Glutamatergic neuron (in vitro differentiated cells): ENCODE measurements around the gene EPN2. TPM values are rescaled to one million over a fixed set of nuclear protein-coding genes. Genes with fewer than 3 reads are reported as not detected.

ENCODE experiments used
- DNase-seq: peaks from one replicate; pipeline ENCODE4 v3.0.0; 2022
- H3K27ac Mint-ChIP-seq: one replicate; pipeline ENCODE4 v1.8.0; 2020; ENCODE audit warnings: mild to moderate bottlenecking, mixed read lengths, inconsistent platforms; ENCODE audit not compliant: unreplicated experiment
- H3K27me3 Mint-ChIP-seq: one replicate; pipeline ENCODE4 v1.8.0; 2020; ENCODE audit warnings: mild to moderate bottlenecking, moderate library complexity, mixed read lengths, inconsistent platforms; ENCODE audit not compliant: unreplicated experiment
- H3K36me3 Mint-ChIP-seq: one replicate; pipeline ENCODE4 v1.8.0; 2020; ENCODE audit warnings: mild to moderate bottlenecking, mixed read lengths, inconsistent platforms; ENCODE audit not compliant: unreplicated experiment
- H3K4me1 Mint-ChIP-seq: one replicate; pipeline ENCODE4 v1.8.0; 2020; ENCODE audit warnings: mild to moderate bottlenecking, low read depth, mixed read lengths, inconsistent platforms; ENCODE audit not compliant: unreplicated experiment
- H3K4me3 Mint-ChIP-seq: one replicate; pipeline ENCODE4 v1.8.0; 2020; ENCODE audit warnings: mild to moderate bottlenecking, mixed read lengths, inconsistent platforms; ENCODE audit not compliant: unreplicated experiment
- H3K9me3 Mint-ChIP-seq: one replicate; pipeline ENCODE4 v1.8.0; 2020; ENCODE audit warnings: mild to moderate bottlenecking, moderate library complexity, mixed read lengths, inconsistent platforms; ENCODE audit not compliant: unreplicated experiment
- microRNA-seq: library from miRNA; unstranded; fragments of <30 nt; microRNA quantifications from one replicate; pipeline ENCODE4, GENCODE V29; 2020; ENCODE audit not compliant: unreplicated experiment
- total RNA-seq: library from RNA; stranded (reverse); fragmentation: NEBNext Ultra II Directional; extraction: Animal tissue kit (Norgen Biotek cat#: 25700); gene quantifications from one replicate; pipeline ENCODE4 v1.2.1, GENCODE V29; 2021; ENCODE audit not compliant: unreplicated experiment
- TF ChIP-seq, protein P1 (sequence below): fragments of 200-600 bp; sonication (generic); IDR thresholded peaks from one replicate; pipeline ENCODE4 v1.5.0; 2021; ENCODE audit not compliant: partially characterized antibody, unreplicated experiment

The EPN2 gene
- total RNA-seq, 1 donor from 2014 or later, result 45.2 TPM

DNA sequence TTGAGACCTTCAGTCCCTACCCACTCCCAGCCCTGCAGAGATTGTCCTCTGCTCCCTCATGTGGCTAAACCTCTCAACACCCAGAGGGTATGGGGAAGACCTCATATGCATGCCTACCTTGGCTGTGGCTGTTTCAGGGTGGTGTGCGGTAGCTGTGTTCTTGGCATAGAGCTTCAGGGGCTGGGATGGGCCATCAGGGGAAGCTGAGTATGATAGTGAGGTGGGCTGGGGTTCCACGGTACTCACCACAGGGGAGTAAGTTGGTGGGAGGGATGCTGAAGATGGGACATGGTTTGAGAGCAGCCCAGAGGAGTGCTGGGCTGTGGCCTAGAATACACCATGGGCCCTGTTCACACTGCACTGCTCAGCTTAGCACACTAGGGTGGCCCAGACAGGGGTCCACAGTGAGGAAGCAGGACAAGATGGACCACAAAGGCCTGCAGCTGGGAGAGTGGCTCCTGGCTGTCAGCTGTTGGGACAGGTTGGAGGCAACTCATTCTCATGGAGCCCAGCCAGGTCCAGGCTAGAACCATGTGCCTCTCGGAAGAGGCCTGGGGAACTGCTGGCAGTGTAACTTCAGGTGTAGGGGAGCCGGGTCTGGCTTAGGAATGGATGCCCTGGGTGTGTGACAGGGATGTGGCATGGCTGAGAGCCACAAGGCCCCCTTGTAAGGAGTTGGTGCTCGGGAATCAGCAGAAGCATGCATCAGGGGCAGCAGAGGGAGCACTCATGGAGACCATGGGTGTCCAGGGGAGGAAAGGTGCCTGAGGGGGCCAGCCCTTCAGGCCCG, 146.7 kb downstream of the EPN2 start:
- DNase-seq, result no peak
- Mint-ChIP-seq H3K4me1 (peaks cover 31% of the 10 kb centered on the region), H3K27ac (peak overlapping the region; percentile 88), H3K27me3 (peaks cover 24% of the 10 kb centered on the region), H3K36me3 (no peaks in the 10 kb centered on the region), H3K4me3 (peak overlapping the region; percentile 57), H3K9me3 (peaks cover 18% of the 10 kb centered on the region)
- TF ChIP-seq, protein P1, sequence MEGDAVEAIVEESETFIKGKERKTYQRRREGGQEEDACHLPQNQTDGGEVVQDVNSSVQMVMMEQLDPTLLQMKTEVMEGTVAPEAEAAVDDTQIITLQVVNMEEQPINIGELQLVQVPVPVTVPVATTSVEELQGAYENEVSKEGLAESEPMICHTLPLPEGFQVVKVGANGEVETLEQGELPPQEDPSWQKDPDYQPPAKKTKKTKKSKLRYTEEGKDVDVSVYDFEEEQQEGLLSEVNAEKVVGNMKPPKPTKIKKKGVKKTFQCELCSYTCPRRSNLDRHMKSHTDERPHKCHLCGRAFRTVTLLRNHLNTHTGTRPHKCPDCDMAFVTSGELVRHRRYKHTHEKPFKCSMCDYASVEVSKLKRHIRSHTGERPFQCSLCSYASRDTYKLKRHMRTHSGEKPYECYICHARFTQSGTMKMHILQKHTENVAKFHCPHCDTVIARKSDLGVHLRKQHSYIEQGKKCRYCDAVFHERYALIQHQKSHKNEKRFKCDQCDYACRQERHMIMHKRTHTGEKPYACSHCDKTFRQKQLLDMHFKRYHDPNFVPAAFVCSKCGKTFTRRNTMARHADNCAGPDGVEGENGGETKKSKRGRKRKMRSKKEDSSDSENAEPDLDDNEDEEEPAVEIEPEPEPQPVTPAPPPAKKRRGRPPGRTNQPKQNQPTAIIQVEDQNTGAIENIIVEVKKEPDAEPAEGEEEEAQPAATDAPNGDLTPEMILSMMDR, result no peak

DNA sequence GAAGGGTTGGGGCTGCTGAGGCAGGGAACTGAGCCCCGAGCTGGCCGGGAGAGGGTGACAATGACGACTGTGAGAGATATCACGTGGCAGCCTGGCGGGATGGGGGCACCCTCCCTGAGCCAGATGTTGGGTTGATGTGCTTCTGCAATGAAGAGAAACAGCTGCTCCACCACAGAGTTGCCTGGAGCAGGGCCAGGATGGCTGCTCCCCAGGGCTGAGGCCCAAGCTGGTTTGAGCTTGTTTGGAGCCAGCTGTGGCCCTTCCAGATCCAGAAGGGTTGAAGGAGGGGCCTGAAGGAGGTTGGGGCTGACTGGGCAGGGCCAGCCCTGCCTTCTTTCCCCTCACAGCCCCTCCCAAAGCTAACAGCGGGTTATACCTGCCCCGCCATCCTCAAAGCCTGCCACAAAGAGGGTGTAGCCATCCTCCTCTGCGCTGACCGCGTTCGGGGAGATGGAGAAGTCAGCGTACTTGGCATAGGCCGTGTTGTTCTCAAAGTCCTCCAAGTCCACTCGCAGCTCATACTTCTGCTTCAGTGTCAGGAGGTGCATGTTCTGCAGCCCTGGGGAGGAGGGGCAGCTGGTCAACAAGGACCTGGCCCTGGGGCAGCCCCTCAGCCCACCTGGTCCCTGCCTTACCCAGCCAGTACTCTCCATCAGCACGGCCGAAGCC, 147.7 kb downstream of the EPN2 start:
- peaks cover 16% of the 10 kb centered on the region for H3K9me3 Mint-ChIP-seq
- no peaks in the 10 kb centered on the region for H3K36me3 Mint-ChIP-seq
- DNase-seq, result no peak
- H3K27ac Mint-ChIP-seq, result peak overlapping the region; percentile 88
- peaks cover 24% of the 10 kb centered on the region for H3K4me1 Mint-ChIP-seq
- TF ChIP-seq, protein P1, result no peak
- H3K27me3 Mint-ChIP-seq, result peaks cover 16% of the 10 kb centered on the region
- no peak overlapping the region for H3K4me3 Mint-ChIP-seq

DNA sequence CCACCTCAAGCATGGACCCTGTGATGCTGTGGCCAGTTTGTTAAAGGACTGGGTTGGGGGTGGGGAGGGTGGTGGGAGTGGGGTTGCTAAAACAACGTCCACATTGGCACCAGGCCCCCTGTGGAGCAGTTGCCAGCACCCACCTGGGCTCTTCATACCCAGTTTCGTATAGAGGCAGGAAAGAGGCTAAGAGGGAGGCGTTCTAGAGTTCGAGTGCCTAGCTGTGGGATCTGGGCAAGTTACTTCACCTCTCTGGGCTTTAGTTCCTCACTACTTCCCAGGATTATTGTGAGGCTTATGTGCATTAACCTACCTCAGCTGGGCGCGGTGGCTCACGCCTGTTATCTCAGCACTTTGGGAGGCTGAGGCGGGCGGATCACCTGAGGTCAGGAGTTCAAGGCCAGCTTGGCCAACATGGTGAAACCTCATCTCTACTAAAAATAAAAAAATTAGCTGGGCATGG, 148.4 kb downstream of the EPN2 start:
- TF ChIP-seq, protein P1, result no peak
- Mint-ChIP-seq H3K9me3 (peaks cover 14% of the 10 kb centered on the region), H3K4me3 (peak overlapping the region; percentile 73), H3K36me3 (no peaks in the 10 kb centered on the region), H3K4me1 (peaks cover 23% of the 10 kb centered on the region), H3K27ac (peak overlapping the region; percentile 73), H3K27me3 (peaks cover 15% of the 10 kb centered on the region)
- no peak for DNase-seq

Small RNA genes lying within 50 kb of the gene (microRNA-seq; reads per million reads assigned to microRNA genes)
- 3,838 reads per million, percentile 95 among the genes with 10 or more reads in this experiment for gene MIR1180

Other genes starting within 250 kb of the EPN2 start
- 2.0 TPM for gene FAM83G, start 232.6 kb upstream of the EPN2 start, total RNA-seq
- 0.64 TPM for gene GRAP, start 190.4 kb upstream of the EPN2 start, total RNA-seq
- gene GRAPL, start 109.8 kb upstream of the EPN2 start, total RNA-seq, result not detected
- 7.8 TPM for gene B9D1, start 125.4 kb downstream of the EPN2 start, total RNA-seq
- gene MAPK7, start 141.1 kb downstream of the EPN2 start, total RNA-seq, result 70.6 TPM
- 37.7 TPM for gene MFAP4, start 149.8 kb downstream of the EPN2 start, total RNA-seq
- 8.6 TPM for gene RNF112, start 173.9 kb downstream of the EPN2 start, total RNA-seq